ENCODE measurements around the gene SLC16A10.

The SLC16A10 gene

DNA sequence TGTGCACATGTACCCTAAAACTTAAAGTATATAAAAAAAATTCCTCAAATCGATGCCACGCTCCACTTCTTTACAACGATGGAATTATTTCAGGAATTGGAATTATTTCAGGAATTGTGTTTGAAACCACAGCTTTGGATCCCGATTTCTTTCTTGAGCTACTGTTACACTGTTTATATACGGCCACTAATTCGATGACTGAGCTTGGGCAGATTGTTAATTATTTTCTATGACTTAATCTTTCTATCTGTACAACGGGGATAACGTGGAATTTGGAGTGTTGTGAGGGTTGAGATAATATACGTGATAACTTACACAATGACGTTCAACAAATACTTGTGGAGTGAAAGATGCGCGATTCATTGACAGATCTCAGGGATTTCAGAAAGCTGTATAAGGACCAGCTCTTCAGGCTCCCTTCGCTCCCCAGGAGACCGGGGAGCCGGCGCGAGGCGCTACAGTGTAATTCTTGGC is 171.3 kb downstream of the SLC16A10 start:
- TF ChIP-seq POLR2AphosphoS5 (IDR thresholded peaks at IDR 0.05; ENCODE audit: low read depth, low read length) (no peak), FOXP2 (optimal IDR thresholded peaks at IDR 0.05; ENCODE audit: borderline replicate concordance, extremely low read depth, extremely low read length, insufficient read depth) (no peak), TAF1 (IDR thresholded peaks at IDR 0.05; ENCODE audit: borderline replicate concordance, insufficient read depth, low read length) (no peak), SIN3A (IDR thresholded peaks at IDR 0.05; ENCODE audit: borderline replicate concordance, insufficient read depth, low read length) (no peak)
- TF ChIP-seq, protein P1, sequence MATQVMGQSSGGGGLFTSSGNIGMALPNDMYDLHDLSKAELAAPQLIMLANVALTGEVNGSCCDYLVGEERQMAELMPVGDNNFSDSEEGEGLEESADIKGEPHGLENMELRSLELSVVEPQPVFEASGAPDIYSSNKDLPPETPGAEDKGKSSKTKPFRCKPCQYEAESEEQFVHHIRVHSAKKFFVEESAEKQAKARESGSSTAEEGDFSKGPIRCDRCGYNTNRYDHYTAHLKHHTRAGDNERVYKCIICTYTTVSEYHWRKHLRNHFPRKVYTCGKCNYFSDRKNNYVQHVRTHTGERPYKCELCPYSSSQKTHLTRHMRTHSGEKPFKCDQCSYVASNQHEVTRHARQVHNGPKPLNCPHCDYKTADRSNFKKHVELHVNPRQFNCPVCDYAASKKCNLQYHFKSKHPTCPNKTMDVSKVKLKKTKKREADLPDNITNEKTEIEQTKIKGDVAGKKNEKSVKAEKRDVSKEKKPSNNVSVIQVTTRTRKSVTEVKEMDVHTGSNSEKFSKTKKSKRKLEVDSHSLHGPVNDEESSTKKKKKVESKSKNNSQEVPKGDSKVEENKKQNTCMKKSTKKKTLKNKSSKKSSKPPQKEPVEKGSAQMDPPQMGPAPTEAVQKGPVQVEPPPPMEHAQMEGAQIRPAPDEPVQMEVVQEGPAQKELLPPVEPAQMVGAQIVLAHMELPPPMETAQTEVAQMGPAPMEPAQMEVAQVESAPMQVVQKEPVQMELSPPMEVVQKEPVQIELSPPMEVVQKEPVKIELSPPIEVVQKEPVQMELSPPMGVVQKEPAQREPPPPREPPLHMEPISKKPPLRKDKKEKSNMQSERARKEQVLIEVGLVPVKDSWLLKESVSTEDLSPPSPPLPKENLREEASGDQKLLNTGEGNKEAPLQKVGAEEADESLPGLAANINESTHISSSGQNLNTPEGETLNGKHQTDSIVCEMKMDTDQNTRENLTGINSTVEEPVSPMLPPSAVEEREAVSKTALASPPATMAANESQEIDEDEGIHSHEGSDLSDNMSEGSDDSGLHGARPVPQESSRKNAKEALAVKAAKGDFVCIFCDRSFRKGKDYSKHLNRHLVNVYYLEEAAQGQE (IDR thresholded peaks at IDR 0.05; ENCODE audit: insufficient read depth in 1 of 2, low read depth in 2 of 2, low read length in 2 of 2), result no peak

DNA sequence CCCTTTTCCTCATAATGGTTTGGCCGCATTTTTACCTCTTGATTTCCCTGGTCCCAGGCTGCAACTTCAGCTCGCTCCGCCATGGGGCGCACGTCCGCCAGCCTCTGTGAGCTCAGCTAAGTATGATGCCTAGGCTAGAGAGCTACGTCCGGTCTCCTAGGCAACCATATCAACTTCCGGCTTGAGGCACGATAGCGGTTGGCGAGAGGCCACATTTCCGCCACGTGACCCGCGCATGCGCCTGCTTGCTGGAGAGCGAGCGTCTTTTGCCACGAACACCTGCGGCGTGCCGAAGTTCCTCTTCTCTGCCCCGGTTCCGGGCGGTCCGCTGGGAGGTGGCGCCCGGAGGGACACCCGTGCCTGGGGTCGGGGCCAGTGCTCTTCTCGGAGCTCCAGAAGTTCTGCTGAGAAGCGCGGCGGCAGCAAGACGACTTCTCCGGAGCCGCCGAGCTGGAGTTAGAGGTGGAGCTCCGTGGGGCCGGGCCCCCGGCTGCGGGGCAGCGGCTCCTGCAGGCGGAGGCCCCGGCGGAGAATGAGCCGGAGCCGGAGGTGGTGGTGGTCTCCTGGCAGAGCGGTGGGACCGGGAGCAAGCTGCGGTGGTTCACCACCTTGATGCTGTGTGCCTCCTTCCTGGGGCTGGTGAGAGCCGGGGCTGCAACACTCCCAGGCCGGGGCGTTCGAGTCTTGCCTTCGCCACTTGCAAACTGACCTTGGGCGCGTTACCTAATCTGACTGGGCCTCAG is 172.0 kb downstream of the SLC16A10 start:
- peak; percentile 93; the same call in 1 of the 2 replicates for TF ChIP-seq SIN3A (IDR thresholded peaks at IDR 0.05; ENCODE audit: borderline replicate concordance, insufficient read depth, low read length)
- TF ChIP-seq, protein P1 (IDR thresholded peaks at IDR 0.05; ENCODE audit: insufficient read depth in 1 of 2, low read depth in 2 of 2, low read length in 2 of 2), result peak in 1 of 2 experiments; percentile 58; a peak in 2 of 4 replicates
- peak; percentile 93 for TF ChIP-seq TAF1 (IDR thresholded peaks at IDR 0.05; ENCODE audit: borderline replicate concordance, insufficient read depth, low read length)
- peak; percentile 94 for TF ChIP-seq POLR2AphosphoS5 (IDR thresholded peaks at IDR 0.05; ENCODE audit: low read depth, low read length)
- peak; percentile 85 for TF ChIP-seq FOXP2 (optimal IDR thresholded peaks at IDR 0.05; ENCODE audit: borderline replicate concordance, extremely low read depth, extremely low read length, insufficient read depth)

DNA sequence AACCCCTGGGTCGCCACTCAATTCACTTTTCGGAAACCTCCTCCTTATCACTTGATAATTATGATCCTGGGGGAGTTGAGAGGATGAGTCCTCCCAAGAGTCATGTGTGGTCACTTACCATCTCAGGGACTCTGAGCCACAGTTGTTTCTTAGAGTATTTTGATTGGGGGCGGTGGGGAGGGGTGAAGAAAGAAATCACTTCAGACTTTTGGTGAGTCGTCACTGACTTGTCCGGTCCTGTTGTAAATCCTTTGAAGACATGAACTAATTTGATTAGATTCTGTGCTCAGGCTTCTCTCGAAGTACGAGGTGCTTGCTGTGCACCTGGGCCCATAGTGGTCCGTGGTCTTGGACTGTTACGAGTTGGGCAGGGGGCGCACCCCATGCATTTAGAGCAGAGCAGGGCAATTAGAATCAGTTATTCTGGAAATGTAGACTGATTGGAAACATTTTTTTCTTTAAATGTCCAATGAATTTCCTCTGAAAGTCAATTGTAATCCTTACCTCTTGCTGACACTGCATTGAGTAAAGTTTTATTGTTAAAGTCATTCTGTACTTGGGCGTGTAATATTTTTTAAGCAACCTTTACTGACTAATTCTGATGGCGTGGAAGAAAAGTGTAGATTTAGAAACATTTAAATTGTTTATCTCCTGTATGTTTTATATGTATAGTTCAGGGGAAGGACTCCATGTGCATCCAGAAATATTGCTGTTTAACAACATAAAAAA is 173.4 kb downstream of the SLC16A10 start:
- no peak for TF ChIP-seq POLR2AphosphoS5 (IDR thresholded peaks at IDR 0.05; ENCODE audit: low read depth, low read length)
- TF ChIP-seq SIN3A (IDR thresholded peaks at IDR 0.05; ENCODE audit: borderline replicate concordance, insufficient read depth, low read length), result no peak
- TF ChIP-seq, protein P1 (IDR thresholded peaks at IDR 0.05; ENCODE audit: insufficient read depth in 1 of 2, low read depth in 2 of 2, low read length in 2 of 2), result no peak
- TF ChIP-seq FOXP2 (optimal IDR thresholded peaks at IDR 0.05; ENCODE audit: borderline replicate concordance, extremely low read depth, extremely low read length, insufficient read depth), result no peak
- TF ChIP-seq TAF1 (IDR thresholded peaks at IDR 0.05; ENCODE audit: borderline replicate concordance, insufficient read depth, low read length), result no peak

DNA sequence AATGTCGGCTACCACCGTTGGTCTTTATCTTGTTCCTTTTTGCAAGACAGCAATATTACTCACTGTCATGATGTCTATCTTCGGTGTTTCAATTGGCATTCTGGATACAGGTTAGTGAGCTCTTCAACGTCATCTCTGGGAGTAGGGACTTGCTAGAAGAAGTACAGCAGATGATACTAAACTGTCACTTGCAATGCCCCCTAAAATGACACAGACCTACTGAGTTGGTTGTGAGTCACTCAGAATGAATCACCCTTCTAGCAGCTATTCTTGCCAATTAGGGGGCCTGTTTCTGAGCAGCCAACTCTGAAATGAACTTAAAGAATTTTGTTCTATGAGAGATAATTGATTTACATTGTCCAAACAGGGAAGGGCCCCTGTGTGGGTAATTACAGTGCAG is 176.5 kb downstream of the SLC16A10 start:
- TF ChIP-seq TAF1 (IDR thresholded peaks at IDR 0.05; ENCODE audit: borderline replicate concordance, insufficient read depth, low read length) (no peak), FOXP2 (optimal IDR thresholded peaks at IDR 0.05; ENCODE audit: borderline replicate concordance, extremely low read depth, extremely low read length, insufficient read depth) (no peak), POLR2AphosphoS5 (IDR thresholded peaks at IDR 0.05; ENCODE audit: low read depth, low read length) (no peak), SIN3A (IDR thresholded peaks at IDR 0.05; ENCODE audit: borderline replicate concordance, insufficient read depth, low read length) (no peak)
- TF ChIP-seq, protein P1 (IDR thresholded peaks at IDR 0.05; ENCODE audit: insufficient read depth in 1 of 2, low read depth in 2 of 2, low read length in 2 of 2), result no peak
